ENCODE measurements around the gene PLA2G2E. TPM values are rescaled to one million over a fixed set of nuclear protein-coding genes. Genes with fewer than 3 reads are reported as not detected.

Gene PLA2G2E
- total RNA-seq, 2 experiments from 2014 or later = not detected

DNA sequence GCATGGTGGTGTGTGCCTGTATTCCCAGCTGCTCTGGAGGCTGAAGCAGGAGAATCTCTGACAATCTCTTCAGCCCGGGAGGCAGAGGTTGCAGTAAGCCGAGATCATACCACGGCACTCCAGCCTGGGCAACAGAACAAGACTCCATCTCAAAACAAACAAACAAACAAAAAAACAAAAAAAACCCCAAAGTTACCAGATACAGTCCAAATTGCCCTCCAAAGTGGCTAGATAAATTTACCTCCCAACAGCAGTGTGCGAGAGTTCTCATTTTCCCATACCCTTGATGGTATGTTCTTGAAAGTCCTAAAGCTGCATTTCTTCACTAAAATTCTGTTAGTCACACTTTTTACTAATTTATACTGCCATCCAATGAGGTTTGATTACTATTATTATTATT, 44.2 kb downstream of the PLA2G2E start:
- no peak overlapping the region for H3K4me3 Mint-ChIP-seq
- peaks cover 20% of the 10 kb centered on the region for H3K4me1 Mint-ChIP-seq (ENCODE audit: low read depth)
- ChIA-PET POLR2A (no interaction called here), CTCF (interaction anchor here (1.0 kb wide), 1 partner anchor 9 kb away, joined by 3 read pairs; no protein-coding TSS in a partner anchor)
- no peak overlapping the region for H3K27ac Mint-ChIP-seq
- intact Hi-C loops (cut with micrococcal nuclease) = no loop called here
- no peaks in the 10 kb centered on the region for H3K9me3 Mint-ChIP-seq
- H3K27me3 Mint-ChIP-seq = peaks cover 18% of the 10 kb centered on the region
- DNase-seq = no peak
- H3K36me3 Mint-ChIP-seq = no peaks in the 10 kb centered on the region

DNA sequence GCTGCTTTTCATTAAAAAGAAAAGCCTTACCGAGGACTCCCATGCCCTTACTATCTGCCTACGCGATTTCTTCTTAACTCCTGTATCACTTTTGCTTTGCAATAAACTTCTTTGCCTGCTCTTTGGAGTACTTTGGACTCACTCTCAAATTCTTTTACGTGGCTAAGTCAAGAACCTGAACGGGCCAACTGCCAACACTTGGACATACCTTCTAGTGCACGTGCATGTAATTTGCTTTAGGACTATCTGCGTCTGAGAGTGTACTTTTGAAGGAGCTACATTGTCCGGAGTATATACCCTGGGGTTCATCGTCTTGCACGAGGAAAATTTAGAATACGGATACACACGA, 44.8 kb downstream of the PLA2G2E start:
- POLR2A ChIA-PET = no interaction called here
- Mint-ChIP-seq H3K27me3 (peaks cover 18% of the 10 kb centered on the region), H3K4me1 (ENCODE audit: low read depth) (peaks cover 14% of the 10 kb centered on the region), H3K27ac (no peak overlapping the region), H3K36me3 (no peaks in the 10 kb centered on the region), H3K9me3 (no peaks in the 10 kb centered on the region), H3K4me3 (no peak overlapping the region)
- intact Hi-C loops (cut with micrococcal nuclease) = no loop called here
- CTCF ChIA-PET = interaction anchor here (0.6 to 1.0 kb wide), 2 partner anchors 9 to 87 kb away, joined by 3 read pairs; no protein-coding TSS in a partner anchor
- no peak for DNase-seq

DNA sequence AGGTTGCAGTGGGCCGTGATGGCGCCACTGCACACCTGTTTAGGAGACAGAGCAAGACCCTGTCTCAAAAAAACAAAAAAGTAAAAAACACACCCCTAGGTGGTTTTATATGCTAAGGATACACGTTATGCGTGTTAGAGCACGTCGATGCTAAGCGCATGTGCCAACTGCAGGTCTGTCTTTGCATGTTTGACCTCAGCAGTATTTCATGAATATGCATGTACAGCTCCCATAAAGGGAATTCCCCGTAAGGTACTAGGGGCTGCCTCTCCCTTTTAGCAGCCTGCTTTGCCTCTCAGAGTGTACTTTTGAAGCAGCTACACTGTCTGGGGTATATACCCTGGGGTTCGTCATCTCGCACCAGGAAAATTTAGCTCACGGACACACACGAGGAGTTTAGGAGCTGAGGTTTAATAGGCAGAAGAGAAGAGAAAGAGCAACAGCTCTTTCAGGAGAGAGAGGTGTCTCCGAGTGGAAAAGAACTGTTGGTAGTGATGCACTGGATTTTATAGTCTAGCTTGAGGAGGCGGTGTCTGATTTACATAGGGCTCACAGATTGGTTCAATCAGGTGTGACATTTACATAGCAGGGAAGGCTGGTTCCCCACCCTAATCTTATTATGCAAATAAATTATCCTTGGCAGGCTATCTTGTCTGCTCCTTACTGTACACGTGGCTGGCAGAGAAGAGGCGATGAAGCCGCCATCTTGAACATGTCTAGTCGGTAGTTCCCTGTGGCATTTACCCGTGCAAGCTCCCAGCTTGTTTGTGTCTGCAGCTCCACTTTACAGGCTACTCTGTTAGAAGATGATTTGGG, 45.4 kb downstream of the PLA2G2E start:
- no peak for DNase-seq
- Mint-ChIP-seq H3K27ac (no peak overlapping the region), H3K36me3 (no peaks in the 10 kb centered on the region), H3K27me3 (peaks cover 21% of the 10 kb centered on the region), H3K4me1 (ENCODE audit: low read depth) (peaks cover 8% of the 10 kb centered on the region), H3K4me3 (no peak overlapping the region), H3K9me3 (no peaks in the 10 kb centered on the region)
- ChIA-PET CTCF (interaction anchor here (0.6 to 1.0 kb wide), 2 partner anchors 39 to 87 kb away, joined by 3 read pairs; no protein-coding TSS in a partner anchor), POLR2A (no interaction called here)
- intact Hi-C loops (cut with micrococcal nuclease) = no loop called here

DNA sequence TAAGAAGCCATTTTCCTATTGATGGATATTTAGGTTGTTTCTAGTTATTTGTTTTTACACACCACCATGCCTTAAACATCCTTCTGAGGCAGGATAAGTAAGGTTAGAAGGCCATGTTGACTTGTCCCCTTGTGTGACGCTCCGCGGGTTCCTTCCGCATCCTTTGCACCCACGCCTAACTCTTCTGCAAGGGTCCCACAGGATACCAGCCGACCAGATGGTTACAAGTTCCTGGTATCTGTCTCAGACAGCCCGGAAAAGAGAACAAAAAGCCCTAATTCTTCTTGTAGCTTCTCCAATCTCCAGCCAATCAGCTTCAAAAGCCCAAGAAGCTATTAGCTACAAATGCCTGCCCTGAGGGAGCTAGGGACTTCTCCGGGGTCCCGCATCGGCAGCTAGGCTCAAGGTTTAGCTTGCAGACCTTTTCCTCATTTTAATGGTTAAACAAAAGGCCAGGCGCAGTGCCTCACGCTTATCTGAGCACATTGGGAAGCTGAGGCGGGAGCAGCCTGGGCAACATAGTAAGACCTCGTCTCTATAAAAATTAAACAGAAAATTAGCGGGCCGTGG, 46.2 kb downstream of the PLA2G2E start:
- H3K9me3 Mint-ChIP-seq = no peaks in the 10 kb centered on the region
- intact Hi-C loops (cut with micrococcal nuclease) = no loop called here
- H3K27ac Mint-ChIP-seq = no peak overlapping the region
- DNase-seq = no peak
- CTCF ChIA-PET = interaction anchor here (0.7 to 1.0 kb wide), 2 partner anchors 40 to 162 kb away, joined by 3 read pairs; no protein-coding TSS in a partner anchor
- peaks cover 6% of the 10 kb centered on the region for H3K4me1 Mint-ChIP-seq (ENCODE audit: low read depth)
- POLR2A ChIA-PET = no interaction called here
- H3K27me3 Mint-ChIP-seq = peaks cover 25% of the 10 kb centered on the region
- no peak overlapping the region for H3K4me3 Mint-ChIP-seq
- H3K36me3 Mint-ChIP-seq = no peaks in the 10 kb centered on the region

DNA sequence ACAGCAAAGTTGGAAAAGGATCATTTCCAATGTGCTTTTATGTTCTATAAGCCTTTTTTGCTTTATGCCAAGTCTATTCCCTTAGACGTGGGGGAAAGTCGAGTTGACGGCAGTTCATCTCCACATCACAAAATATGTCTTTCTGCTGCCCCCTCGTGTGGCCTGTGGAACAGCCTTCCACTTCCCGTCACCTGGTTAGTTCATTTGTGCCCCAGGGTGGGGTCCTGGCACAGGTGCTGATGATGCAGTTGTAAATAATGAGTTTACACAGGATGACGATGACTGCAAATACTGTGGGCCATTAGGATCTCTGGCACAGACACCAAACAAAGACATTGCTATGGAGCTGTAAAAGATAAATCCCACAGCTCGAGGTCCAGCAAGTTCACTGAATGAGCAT, 51.2 kb downstream of the PLA2G2E start:
- ChIA-PET POLR2A (no interaction called here), CTCF (interaction anchor here (1.9 kb wide), 1 partner anchor 10 kb away, joined by 9 read pairs; the partner anchor contains the start of gene OTUD3)
- intact Hi-C loops (cut with micrococcal nuclease) = no loop called here
- no peaks in the 10 kb centered on the region for H3K4me1 Mint-ChIP-seq (ENCODE audit: low read depth)
- H3K9me3 Mint-ChIP-seq = no peaks in the 10 kb centered on the region
- no peaks in the 10 kb centered on the region for H3K36me3 Mint-ChIP-seq
- no peak for DNase-seq
- no peak overlapping the region for H3K27ac Mint-ChIP-seq
- peaks cover 40% of the 10 kb centered on the region for H3K27me3 Mint-ChIP-seq
- no peak overlapping the region for H3K4me3 Mint-ChIP-seq

Other genes starting within 250 kb of the PLA2G2E start
- gene TMCO4, start 123.7 kb downstream of the PLA2G2E start, total RNA-seq = 10 to 100 TPM; 18.3 to 19.7 TPM
- gene RNF186, start 108.3 kb downstream of the PLA2G2E start, total RNA-seq = not detected
- gene OTUD3, start 41.2 kb downstream of the PLA2G2E start, total RNA-seq = 1 to 10 TPM; 6.9 to 8.4 TPM
- not detected for gene PLA2G2A, start 56.0 kb upstream of the PLA2G2E start, total RNA-seq
- not detected for gene PLA2G5, start 146.6 kb upstream of the PLA2G2E start, total RNA-seq
- under 1 TPM in 1 of 2 experiments, not detected in 1; 0.07 TPM for gene PLA2G2D, start 195.9 kb upstream of the PLA2G2E start, total RNA-seq
- not detected for gene PLA2G2F, start 215.7 kb upstream of the PLA2G2E start, total RNA-seq

Measured in activated CD4-positive, alpha-beta memory T cell treated with anti-CD3 and anti-CD28 coated beads for 36 hours (primary cell).